Left ventricle myocardium inferior (tissue), 1 donor: ENCODE data around the gene SYNE1. TPM values are rescaled to one million over a fixed set of nuclear protein-coding genes. Genes with fewer than 3 reads are reported as not detected.

Source experiments
- DNase-seq: peaks from one replicate; pipeline ENCODE4 v3.0.0-alpha.2; 2020
- H3K27ac ChIP-seq: fragments of 200-600 bp; replicated peaks from 2 replicates; pipeline ENCODE4 v1.8.0; 2021
- H3K27me3 ChIP-seq: fragments of 200-600 bp; 2 replicates; pipeline ENCODE4 v1.8.0; 2021; ENCODE audit warnings: low read depth
- H3K36me3 ChIP-seq: fragments of 200-600 bp; 2 replicates; pipeline ENCODE4 v1.8.0; 2021
- H3K4me1 ChIP-seq: fragments of 200-600 bp; 2 replicates; pipeline ENCODE4 v1.8.0; 2021
- H3K4me3 ChIP-seq: fragments of 200-600 bp; 2 replicates; pipeline ENCODE4 v1.8.0; 2021; ENCODE audit warnings: mild to moderate bottlenecking, moderate library complexity
- H3K9me3 ChIP-seq: fragments of 200-600 bp; replicated peaks from 2 replicates; pipeline ENCODE4 v1.8.0; 2021
- CTCF ChIP-seq: fragments of 200-600 bp; IDR thresholded peaks from 2 replicates; pipeline ENCODE4 v1.8.0; 2021; ENCODE audit warnings: antibody characterized with exemption, mild to moderate bottlenecking, borderline replicate concordance
- intact Hi-C: fragments of 100-400 bp; cut with micrococcal nuclease; formaldehyde crosslinking; loops from one replicate; pipeline ENCODE4 v1.11.0; 2022
- total RNA-seq: library from RNA; stranded (reverse); fragmentation: NEBNext Ultra II Directional; extraction: Animal tissue kit (Norgen Biotek cat#: 25700); gene quantifications from one replicate; pipeline ENCODE4 v1.2.1, GENCODE V29; 2021
- donor health status: DM: no; HTN: yes; CAD: no; lungs with severe emphysema.

The SYNE1 gene
- total RNA-seq, 1 donor from 2014 or later = 105 TPM

- peak; percentile 28 for DNase-seq
- Histone ChIP-seq H3K27ac (peak overlapping the region; percentile 71), H3K4me3 (no peak overlapping the region), H3K9me3 (no peaks in the 10 kb centered on the region), H3K36me3 (peaks cover 96% of the 10 kb centered on the region), H3K4me1 (peaks cover 19% of the 10 kb centered on the region), H3K27me3 (no peaks in the 10 kb centered on the region)
- intact Hi-C loops = no loop called here
- no peak for TF ChIP-seq CTCF
Observed at GRCh38 chr6:152343735-152344360, 293.3 kb downstream of the SYNE1 start.

GRCh38 chr6:152341596-152341995, 295.6 kb downstream of the SYNE1 start:
- H3K27me3 ChIP-seq = no peaks in the 10 kb centered on the region
- H3K9me3 ChIP-seq = no peaks in the 10 kb centered on the region
- no peak for TF ChIP-seq CTCF
- DNase-seq = no peak
- H3K36me3 ChIP-seq = peaks cover 95% of the 10 kb centered on the region
- peaks cover 19% of the 10 kb centered on the region for H3K4me1 ChIP-seq
- intact Hi-C loops = no loop called here
- no peak overlapping the region for H3K4me3 ChIP-seq
- peak overlapping the region; percentile 28 for H3K27ac ChIP-seq

GRCh38 chr6:152338335-152339125, 298.6 kb downstream of the SYNE1 start:
- Histone ChIP-seq H3K4me3 (no peak overlapping the region), H3K27ac (no peak overlapping the region), H3K4me1 (peaks cover 7% of the 10 kb centered on the region), H3K27me3 (no peaks in the 10 kb centered on the region), H3K9me3 (no peaks in the 10 kb centered on the region), H3K36me3 (peaks cover 98% of the 10 kb centered on the region)
- peak; percentile 70 for DNase-seq
- TF ChIP-seq CTCF = peak; percentile 97
- intact Hi-C loops = no loop called here

GRCh38 chr6:152334555-152334954, 302.6 kb downstream of the SYNE1 start:
- H3K36me3 ChIP-seq = peaks cover 97% of the 10 kb centered on the region
- intact Hi-C loops = no loop called here
- H3K9me3 ChIP-seq = no peaks in the 10 kb centered on the region
- TF ChIP-seq CTCF = no peak
- H3K27me3 ChIP-seq = no peaks in the 10 kb centered on the region
- H3K4me1 ChIP-seq = no peaks in the 10 kb centered on the region
- H3K27ac ChIP-seq = no peak overlapping the region
- no peak for DNase-seq
- no peak overlapping the region for H3K4me3 ChIP-seq

- no peak overlapping the region for H3K27ac ChIP-seq
- intact Hi-C loops = no loop called here
- no peaks in the 10 kb centered on the region for H3K4me1 ChIP-seq
- no peak for TF ChIP-seq CTCF
- no peaks in the 10 kb centered on the region for H3K9me3 ChIP-seq
- no peak overlapping the region for H3K4me3 ChIP-seq
- no peaks in the 10 kb centered on the region for H3K27me3 ChIP-seq
- H3K36me3 ChIP-seq = peaks cover 91% of the 10 kb centered on the region
- DNase-seq = no peak
Observed at GRCh38 chr6:152330961-152331360, 306.2 kb downstream of the SYNE1 start.
